NCI-H748 treated with DMSO at 0.1 percent for 48 hours (cell line): ENCODE data around the gene A3GALT2.

ENCODE experiments used
- DNase-seq: peaks from one replicate; lab custom pipeline; 2025; lab: John Stamatoyannopoulos, UW

The A3GALT2 gene

DNA sequence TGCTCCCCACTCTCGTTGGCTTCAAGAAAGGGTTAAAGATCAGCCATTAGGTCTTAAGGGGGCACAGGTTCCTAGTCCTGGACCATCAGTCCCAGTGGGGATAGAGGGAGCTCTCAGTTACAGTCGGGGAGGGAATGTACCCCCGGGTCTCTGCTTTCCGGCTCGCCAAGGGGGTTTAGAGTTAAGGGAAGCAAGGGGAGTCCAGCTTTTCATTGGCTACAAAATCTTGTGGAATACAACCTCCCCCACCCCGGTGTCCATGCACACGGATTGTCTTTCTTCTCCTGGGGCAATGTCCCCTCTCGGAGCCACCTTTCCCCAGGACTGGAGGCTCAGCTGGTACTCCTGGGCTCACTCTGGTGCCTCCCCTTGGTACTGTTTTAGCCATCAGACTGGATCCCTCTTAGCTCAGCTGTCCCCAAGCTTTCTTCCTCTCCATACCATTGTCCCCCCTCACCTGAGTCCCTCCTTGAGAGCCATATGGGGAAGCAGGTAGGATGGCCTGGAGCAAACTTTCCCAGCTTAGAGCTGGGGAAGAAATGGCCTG lies at the start of gene A3GALT2:
A3GALT2 (minus strand) TSS at position 480 of the 547 bp plus-strand sequence; CDS start at position 480, 0 bp downstream.
- DNase-seq: no peak

- no peak for DNase-seq
Observed at GRCh38 chr1:33370301-33370700, 49.4 kb upstream of the A3GALT2 start.

GRCh38 chr1:33369764-33370163 lies 48.9 kb upstream of the A3GALT2 start:
- no peak for DNase-seq

GRCh38 chr1:33369081-33369480 lies 48.2 kb upstream of the A3GALT2 start:
- no peak for DNase-seq

- DNase-seq: no peak
Observed at GRCh38 chr1:33368431-33368830, 47.5 kb upstream of the A3GALT2 start.

GRCh38 chr1:33367485-33368405 lies 46.8 kb upstream of the A3GALT2 start:
- DNase-seq: no peak

DNA sequence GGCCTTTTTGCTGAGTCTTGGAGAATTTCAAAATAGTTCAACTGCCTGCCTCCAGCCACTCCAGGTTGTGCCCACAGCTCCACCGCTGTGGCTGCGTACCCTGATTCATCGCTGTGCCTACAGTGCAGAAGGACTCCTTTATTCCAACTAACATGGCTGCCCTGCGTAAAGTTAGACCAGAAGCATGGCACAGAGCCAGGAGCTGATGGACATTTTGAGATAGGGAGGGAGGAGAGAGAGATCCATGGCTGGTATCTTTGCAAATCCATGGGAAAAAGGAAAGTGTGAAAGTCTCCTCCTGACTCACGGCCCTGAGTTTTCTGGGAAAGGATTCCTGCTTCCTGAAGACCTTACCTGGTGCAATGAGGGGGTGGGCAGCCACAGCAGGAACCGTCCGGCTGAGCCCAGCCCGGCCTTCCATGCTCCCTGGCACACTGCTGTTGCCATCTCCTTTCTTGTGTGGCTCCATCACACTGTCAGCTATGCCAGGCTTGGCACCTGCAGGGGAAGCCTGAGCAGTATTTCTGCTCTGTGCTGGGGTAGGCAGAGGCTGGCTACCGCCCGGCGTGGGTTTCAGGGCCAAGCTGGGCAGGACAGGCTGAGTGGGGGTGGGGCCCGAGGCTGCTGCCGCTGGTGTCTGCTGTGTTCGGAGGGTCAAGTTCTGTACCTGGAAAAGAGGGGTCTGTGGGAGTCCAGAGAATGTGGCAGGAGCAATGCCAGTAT lies 46.0 kb upstream of the A3GALT2 start:
- DNase-seq: no peak

DNA sequence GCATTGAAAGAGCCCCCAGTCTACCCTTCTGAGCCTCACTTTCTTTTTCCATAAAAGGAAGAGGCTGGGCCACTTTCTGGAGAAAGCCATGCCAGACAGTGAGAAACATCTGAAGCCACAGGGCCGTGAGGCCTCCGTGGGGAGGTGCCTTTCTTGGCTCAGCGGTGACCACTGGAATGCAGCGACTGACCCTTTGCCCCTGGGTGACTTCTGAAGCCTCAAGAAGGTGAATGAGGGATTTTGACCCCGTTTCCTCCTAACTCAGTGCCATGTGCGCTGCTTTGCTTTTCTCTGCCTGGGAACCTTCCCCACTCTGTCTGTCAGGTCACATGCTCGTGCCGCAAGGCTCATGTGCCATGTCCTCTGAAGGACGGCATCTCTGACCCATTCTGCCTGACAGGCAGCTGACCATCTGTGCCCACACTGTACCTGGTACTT lies 44.7 kb upstream of the A3GALT2 start:
- no peak for DNase-seq

DNA sequence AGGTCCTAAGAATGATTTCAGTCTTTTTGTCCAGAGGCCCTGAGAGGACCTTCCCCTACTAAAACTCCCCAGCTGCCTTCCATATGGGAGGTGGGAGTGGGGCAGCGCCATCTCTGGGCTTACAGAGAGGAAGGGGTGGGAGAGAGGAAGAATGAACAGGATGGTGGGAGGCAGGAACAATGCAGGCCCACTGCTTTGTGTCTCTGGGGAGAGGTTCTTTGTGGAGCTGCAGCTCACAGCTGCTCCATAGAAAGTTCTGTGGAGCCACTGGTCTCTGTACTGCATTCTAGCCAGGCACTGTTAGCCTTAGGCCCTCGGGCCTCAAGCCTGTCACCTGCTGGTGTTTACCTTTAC lies 43.6 kb upstream of the A3GALT2 start:
- DNase-seq: no peak

DNA sequence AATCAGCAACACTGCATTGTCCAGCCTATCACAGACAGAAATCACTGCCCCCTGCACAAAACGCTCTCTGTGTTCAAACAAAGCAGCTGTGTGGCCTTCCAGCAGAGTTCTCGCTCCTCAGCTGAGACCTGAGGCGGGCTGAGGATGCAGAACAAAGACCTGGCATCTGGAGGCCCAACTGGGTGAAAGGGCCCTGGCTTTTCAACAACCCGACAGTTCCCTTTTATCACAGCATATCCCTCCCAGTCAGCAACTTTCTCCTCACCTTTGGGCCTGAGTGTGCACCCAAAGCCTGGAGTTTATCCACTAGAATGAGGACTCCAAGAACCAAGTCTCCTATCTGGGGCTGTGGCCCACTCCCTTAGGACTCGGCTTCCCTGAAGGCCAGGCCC lies 42.6 kb upstream of the A3GALT2 start:
- no peak for DNase-seq

DNA sequence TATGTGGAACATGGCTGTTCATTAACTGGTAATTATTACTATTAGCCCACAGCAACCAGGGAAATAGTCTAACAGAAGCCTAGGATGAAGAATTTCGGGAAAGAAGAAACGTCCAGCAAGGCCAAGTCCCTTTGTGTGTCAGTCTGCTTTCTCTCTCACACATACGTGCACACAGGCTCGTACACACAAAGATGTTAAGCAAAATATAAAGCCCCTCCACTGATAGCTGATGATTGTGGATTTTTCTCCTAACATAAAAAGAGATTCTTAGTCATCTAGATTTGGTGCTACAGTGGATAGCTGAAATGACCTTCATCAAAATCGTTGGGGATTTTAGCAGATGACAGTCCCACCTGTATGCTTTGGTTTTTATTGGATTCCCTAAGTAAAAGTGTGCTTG lies 42.1 kb upstream of the A3GALT2 start:
- DNase-seq: no peak

- DNase-seq: no peak
Observed at GRCh38 chr1:33361532-33362235, 40.8 kb upstream of the A3GALT2 start.

DNA sequence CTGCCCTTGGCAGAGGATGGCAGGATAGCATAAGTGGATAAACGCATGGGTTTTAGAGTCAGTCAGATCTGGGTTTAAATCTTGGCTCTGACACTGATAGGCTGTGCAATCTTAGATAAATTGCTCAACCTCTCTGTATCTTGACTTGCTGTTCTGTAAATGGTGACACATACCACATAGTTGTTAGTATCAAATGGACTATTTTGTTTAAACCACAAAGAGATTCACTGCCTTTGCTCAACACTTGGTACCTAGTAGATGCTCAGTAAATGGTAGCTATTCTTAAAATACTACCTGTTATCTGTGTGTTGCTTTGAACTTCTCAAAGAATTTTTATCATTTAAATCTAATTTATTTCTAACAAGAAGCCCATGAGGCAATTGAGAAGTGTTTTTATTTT lies 39.5 kb upstream of the A3GALT2 start:
- DNase-seq: no peak

- no peak for DNase-seq
Observed at GRCh38 chr1:33359931-33360330, 39.0 kb upstream of the A3GALT2 start.

DNA sequence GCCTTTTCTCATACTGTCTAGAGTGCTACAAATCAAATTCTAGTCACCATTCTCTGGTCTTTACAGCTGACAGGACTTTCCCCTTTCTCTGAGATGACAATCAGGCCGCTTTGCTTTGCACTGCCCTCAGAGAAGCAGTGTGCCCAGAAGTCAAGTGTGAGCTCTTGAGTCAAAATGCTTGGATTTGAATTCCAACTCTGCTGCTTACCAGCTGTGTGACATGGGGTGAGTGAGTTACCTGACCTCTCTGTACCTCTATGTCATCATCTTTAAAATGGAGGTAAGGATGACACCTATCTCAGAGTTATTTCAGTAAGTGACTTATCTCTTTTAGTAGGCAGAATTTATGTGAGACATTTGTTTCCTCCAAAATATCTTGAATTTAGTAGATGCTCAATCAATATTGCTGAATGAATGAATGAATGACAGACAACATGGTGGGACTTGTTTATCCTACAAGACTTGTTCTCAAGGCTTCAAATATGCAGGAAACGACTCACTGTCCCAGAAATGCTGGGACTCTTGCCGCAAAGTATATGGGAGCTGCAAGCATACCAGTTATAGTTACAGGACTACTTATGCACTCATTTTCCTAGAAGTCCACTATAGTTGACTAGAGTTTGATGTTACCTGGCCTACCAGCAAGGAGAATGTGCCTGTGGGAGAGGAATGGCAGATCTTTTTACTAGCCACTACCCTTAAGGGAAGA lies 38.1 kb upstream of the A3GALT2 start:
- DNase-seq: no peak

DNA sequence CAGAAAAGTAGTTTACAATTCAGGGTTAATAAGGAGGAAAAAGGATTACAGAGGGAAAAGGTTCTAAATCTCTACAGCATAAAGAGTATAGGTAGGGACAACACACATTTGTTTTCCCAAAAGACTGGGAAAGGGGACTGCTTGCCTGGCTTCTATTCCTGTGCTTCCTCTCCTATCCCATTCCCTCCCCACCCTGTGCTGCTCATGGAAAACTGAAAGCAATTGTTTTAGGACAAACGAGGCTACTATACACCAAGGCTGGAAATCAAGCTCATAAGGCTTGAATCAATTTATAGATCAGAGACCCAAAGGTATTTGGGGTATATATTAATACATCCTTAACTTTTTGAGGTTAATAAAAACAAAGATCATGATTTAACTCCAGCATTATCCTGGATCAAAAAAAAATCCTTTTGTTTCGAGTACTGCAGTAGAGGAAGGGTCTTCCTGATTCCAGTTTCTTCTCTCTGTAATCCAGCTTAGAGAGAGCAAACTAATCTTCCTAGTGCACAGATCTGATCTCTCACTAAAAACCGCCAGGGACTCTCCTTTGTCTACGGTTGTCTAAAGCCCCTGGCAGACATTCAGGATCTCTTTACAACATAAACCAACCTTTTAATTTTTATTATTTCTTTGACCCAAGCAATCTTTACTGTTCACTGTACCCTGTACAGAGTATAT lies 37.4 kb upstream of the A3GALT2 start:
- DNase-seq: no peak

DNA sequence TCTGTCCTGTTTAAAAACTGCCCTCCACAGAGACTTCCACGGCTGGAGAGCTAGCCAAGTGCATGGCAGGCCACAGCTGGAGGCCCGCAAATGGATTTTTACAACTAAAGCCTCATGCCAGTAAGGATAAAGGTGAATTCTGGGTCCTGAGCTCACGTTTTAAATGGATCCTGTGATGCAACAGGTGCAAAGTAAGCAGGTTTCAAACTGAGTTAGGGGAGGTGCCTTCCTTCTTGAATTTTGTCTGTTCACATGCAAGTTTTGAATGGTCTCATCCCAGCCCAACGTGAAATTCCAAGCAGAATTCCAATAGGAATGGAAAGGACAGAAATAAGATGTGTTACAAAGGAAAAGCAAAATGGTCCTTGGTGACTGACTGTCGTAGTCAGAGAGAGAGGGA lies 36.2 kb upstream of the A3GALT2 start:
- DNase-seq: no peak

GRCh38 chr1:33354707-33355316 lies 33.9 kb upstream of the A3GALT2 start:
- DNase-seq: no peak

DNA sequence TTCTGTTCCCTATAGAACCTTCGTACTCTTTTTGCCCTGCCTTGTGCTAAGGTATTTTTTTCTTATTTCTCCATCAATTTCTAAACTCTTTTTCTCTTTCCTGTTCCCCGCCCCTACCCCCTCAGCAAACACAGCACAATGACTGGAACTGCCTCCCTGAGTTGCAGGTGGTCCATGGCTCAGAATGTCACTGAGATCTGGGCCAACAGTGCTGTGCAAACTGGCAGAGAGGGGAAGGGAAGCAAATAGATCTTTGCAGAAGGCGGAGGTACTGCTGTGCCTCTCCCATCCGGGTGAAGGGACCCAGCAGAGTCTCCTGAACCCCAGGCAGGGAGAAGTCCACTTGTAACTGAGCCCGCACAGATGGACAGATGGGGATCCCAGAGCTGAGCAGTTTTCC lies 32.6 kb upstream of the A3GALT2 start:
- DNase-seq: no peak

DNA sequence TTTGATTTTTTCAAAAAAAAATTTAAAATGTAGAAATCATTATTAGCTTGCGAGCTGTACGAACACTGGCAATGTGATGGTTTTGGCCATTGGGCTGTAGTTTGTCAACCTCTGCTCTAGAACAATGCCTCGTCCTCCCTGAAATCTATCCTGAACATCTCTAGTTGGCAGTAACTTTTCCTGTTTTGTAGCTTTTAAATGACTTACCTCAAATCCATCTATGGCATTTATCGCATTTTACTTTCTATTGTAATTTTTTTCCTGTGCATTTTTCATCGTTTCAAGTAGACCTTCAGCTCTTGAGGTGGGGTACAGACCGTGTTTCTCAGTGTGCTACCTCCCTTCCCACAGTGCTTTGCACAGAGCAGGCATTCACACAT lies 30.4 kb upstream of the A3GALT2 start:
- DNase-seq: no peak
